Measurements from ENCODE around the gene DYNC1LI2.

Gene DYNC1LI2

DNA sequence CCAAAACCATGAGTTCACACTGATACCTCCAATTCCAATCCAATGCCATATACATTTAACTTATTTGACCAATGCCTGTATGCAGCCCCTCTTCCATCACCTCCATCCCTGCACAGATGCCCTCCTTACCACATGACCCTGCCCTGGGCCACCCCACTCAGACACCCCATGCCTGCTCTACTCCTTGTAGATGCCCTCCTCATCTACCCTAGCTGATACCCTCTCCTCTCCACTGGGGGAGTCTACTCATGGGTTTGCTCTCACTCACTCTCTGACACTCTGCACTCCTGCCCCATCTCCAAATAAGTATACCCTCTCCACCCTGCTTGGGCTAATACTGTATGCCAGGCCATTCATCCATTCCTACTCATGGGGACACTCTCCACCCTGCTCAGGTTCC, 38.9 kb downstream of the DYNC1LI2 start:
- Histone ChIP-seq H3K27me3 (ENCODE audit: insufficient read depth, low read length, poor library complexity, severe bottlenecking) (no peaks in the 10 kb centered on the region), H2AFZ (ENCODE audit: low read length) (no peak overlapping the region), H3K4me2 (ENCODE audit: low read depth, low read length, poor library complexity, severe bottlenecking) (no peak overlapping the region), H3K4me1 (ENCODE audit: insufficient read depth, low read length, poor library complexity, severe bottlenecking) (no peaks in the 10 kb centered on the region), H3F3A (ENCODE audit: low read depth) (no peaks in the 10 kb centered on the region), H4K20me1 (ENCODE audit: insufficient read depth, low read length, poor library complexity, severe bottlenecking) (no peaks in the 10 kb centered on the region), H3K4me3 (ENCODE audit: low read length, poor library complexity, severe bottlenecking) (no peak overlapping the region), H3K79me2 (ENCODE audit: insufficient read depth, low read length) (no peaks in the 10 kb centered on the region), H3K36me3 (ENCODE audit: insufficient read depth, low read length) (no peaks in the 10 kb centered on the region), H3K9me3 (ENCODE audit: insufficient read depth, low read depth, low read length) (no peaks in the 10 kb centered on the region), H3K9ac (ENCODE audit: low read depth, low read length, poor library complexity, severe bottlenecking) (no peak overlapping the region), H3K9me2 (replicated peaks; ENCODE audit: low read depth, low read length) (no peaks in the 10 kb centered on the region)
- TF ChIP-seq, protein P1, sequence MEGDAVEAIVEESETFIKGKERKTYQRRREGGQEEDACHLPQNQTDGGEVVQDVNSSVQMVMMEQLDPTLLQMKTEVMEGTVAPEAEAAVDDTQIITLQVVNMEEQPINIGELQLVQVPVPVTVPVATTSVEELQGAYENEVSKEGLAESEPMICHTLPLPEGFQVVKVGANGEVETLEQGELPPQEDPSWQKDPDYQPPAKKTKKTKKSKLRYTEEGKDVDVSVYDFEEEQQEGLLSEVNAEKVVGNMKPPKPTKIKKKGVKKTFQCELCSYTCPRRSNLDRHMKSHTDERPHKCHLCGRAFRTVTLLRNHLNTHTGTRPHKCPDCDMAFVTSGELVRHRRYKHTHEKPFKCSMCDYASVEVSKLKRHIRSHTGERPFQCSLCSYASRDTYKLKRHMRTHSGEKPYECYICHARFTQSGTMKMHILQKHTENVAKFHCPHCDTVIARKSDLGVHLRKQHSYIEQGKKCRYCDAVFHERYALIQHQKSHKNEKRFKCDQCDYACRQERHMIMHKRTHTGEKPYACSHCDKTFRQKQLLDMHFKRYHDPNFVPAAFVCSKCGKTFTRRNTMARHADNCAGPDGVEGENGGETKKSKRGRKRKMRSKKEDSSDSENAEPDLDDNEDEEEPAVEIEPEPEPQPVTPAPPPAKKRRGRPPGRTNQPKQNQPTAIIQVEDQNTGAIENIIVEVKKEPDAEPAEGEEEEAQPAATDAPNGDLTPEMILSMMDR (conservative IDR thresholded peaks at IDR 0.05; ENCODE audit: low read length): no peak
- TF ChIP-seq EZH2phosphoT487 (IDR thresholded peaks at IDR 0.05; ENCODE audit: borderline replicate concordance): no peak

DNA sequence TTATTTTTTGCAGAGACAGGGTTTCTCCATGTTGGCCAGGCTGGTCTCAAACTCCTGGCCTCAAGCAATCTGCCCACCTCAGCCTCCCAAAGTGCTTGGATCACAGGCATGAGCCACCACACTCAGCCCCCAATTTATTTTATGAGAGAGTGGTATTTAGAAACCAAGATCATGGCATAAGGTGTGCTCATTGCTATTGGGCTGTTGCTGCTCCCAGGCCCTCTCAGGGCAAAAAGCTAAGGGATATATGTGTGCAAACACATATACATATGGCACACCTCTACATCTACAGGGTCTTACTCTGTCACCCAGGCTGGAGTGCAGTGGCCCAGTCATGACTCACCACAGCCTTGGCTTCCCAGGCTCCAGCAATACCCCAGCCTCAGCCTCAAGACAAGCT, 39.8 kb downstream of the DYNC1LI2 start:
- H3K4me3 ChIP-seq (ENCODE audit: low read length, poor library complexity, severe bottlenecking): no peak overlapping the region
- no peaks in the 10 kb centered on the region for H3K79me2 ChIP-seq (ENCODE audit: insufficient read depth, low read length)
- H3K9me3 ChIP-seq (ENCODE audit: insufficient read depth, low read depth, low read length): no peaks in the 10 kb centered on the region
- H3K9me2 ChIP-seq (replicated peaks; ENCODE audit: low read depth, low read length): no peaks in the 10 kb centered on the region
- TF ChIP-seq, protein P1 (conservative IDR thresholded peaks at IDR 0.05; ENCODE audit: low read length): no peak
- no peak for TF ChIP-seq EZH2phosphoT487 (IDR thresholded peaks at IDR 0.05; ENCODE audit: borderline replicate concordance)
- H3K4me2 ChIP-seq (ENCODE audit: low read depth, low read length, poor library complexity, severe bottlenecking): no peak overlapping the region
- no peaks in the 10 kb centered on the region for H3K4me1 ChIP-seq (ENCODE audit: insufficient read depth, low read length, poor library complexity, severe bottlenecking)
- H3K36me3 ChIP-seq (ENCODE audit: insufficient read depth, low read length): no peaks in the 10 kb centered on the region
- H3K27me3 ChIP-seq (ENCODE audit: insufficient read depth, low read length, poor library complexity, severe bottlenecking): no peaks in the 10 kb centered on the region
- no peaks in the 10 kb centered on the region for H3F3A ChIP-seq (ENCODE audit: low read depth)
- no peak overlapping the region for H2AFZ ChIP-seq (ENCODE audit: low read length)
- no peaks in the 10 kb centered on the region for H4K20me1 ChIP-seq (ENCODE audit: insufficient read depth, low read length, poor library complexity, severe bottlenecking)
- H3K9ac ChIP-seq (ENCODE audit: low read depth, low read length, poor library complexity, severe bottlenecking): no peak overlapping the region

DNA sequence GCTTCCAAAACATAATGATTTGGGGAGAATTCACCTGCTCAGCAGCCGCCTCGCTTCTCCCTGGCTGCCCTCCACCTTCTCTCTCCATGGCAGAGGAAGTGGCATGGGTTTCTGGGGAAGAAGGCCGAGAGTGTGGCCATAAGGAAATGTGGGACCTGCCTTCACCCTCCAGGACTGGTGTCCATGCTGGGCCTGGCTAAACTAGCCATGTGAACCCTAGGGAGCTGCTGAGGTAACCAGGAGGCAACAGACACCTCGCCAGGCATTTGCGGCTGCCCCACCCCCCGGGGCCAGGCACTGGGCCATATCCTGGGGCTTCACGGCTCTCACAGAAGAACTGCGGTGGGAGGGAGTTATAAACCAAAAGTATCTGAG, 44.9 kb downstream of the DYNC1LI2 start:
- H3K4me2 ChIP-seq (ENCODE audit: low read depth, low read length, poor library complexity, severe bottlenecking): no peak overlapping the region
- H3F3A ChIP-seq (ENCODE audit: low read depth): no peaks in the 10 kb centered on the region
- H4K20me1 ChIP-seq (ENCODE audit: insufficient read depth, low read length, poor library complexity, severe bottlenecking): no peaks in the 10 kb centered on the region
- H3K79me2 ChIP-seq (ENCODE audit: insufficient read depth, low read length): no peaks in the 10 kb centered on the region
- H3K9me2 ChIP-seq (replicated peaks; ENCODE audit: low read depth, low read length): no peaks in the 10 kb centered on the region
- H3K9ac ChIP-seq (ENCODE audit: low read depth, low read length, poor library complexity, severe bottlenecking): no peak overlapping the region
- H3K27me3 ChIP-seq (ENCODE audit: insufficient read depth, low read length, poor library complexity, severe bottlenecking): no peaks in the 10 kb centered on the region
- no peaks in the 10 kb centered on the region for H3K36me3 ChIP-seq (ENCODE audit: insufficient read depth, low read length)
- no peak overlapping the region for H3K4me3 ChIP-seq (ENCODE audit: low read length, poor library complexity, severe bottlenecking)
- H2AFZ ChIP-seq (ENCODE audit: low read length): no peak overlapping the region
- no peaks in the 10 kb centered on the region for H3K4me1 ChIP-seq (ENCODE audit: insufficient read depth, low read length, poor library complexity, severe bottlenecking)
- no peaks in the 10 kb centered on the region for H3K9me3 ChIP-seq (ENCODE audit: insufficient read depth, low read depth, low read length)
- TF ChIP-seq, protein P1 (conservative IDR thresholded peaks at IDR 0.05; ENCODE audit: low read length): no peak
- no peak for TF ChIP-seq EZH2phosphoT487 (IDR thresholded peaks at IDR 0.05; ENCODE audit: borderline replicate concordance)

Measured in Loucy (cell line).